ENCODE measurements around the gene NUAK2. TPM values are rescaled to one million over a fixed set of nuclear protein-coding genes. Genes with fewer than 3 reads are reported as not detected.

Gene NUAK2
- total RNA-seq, 4 donors from 2014 or later, result 22.0 to 40.0 (median 30.9) TPM

DNA sequence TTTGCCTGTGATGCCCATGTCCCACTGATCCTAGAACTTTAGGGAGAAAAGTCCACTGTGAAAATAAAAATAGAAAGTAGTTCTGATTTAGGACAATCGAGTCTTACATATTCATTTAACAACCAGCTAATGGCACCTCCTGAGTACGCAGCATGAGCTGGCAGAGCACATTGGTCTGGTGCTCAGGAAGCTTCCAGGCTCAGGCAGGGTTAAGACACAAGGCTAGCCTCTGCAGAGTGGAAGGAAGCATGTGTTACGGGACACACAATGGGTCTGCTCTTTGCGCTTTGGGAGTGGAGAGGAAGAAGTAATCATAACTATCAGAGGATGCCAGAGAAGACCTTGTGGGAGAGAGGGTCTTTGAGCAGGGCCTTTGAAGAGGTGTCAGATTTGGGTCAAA lies 39.3 kb upstream of the NUAK2 start:
- H3K27me3 ChIP-seq, result no peaks in the 10 kb centered on the region
- H3K9me3 ChIP-seq, result no peaks in the 10 kb centered on the region
- H3K4me1 ChIP-seq, result peaks cover 0 to 3% (median 0%) of the 10 kb centered on the region in 4 donors
- H3K27ac ChIP-seq, result no peak overlapping the region
- no peak for DNase-seq
- H3K4me3 ChIP-seq, result no peak overlapping the region
- no peak for TF ChIP-seq POLR2A (IDR thresholded peaks at IDR 0.05)
- no peak for TF ChIP-seq CTCF (IDR thresholded peaks at IDR 0.05)
- H3K36me3 ChIP-seq, result no peaks in the 10 kb centered on the region

- no peaks in the 10 kb centered on the region for H3K27me3 ChIP-seq
- no peak overlapping the region for H3K4me3 ChIP-seq
- H3K36me3 ChIP-seq, result no peaks in the 10 kb centered on the region
- no peak for TF ChIP-seq CTCF (IDR thresholded peaks at IDR 0.05)
- no peak for TF ChIP-seq POLR2A (IDR thresholded peaks at IDR 0.05)
- no peaks in the 10 kb centered on the region for H3K9me3 ChIP-seq
- no peak for DNase-seq
- peaks cover 0 to 7% (median 0%) of the 10 kb centered on the region in 4 donors for H3K4me1 ChIP-seq
- no peak overlapping the region for H3K27ac ChIP-seq
Observed at GRCh38 chr1:205359771-205360565, 38.4 kb upstream of the NUAK2 start.

DNA sequence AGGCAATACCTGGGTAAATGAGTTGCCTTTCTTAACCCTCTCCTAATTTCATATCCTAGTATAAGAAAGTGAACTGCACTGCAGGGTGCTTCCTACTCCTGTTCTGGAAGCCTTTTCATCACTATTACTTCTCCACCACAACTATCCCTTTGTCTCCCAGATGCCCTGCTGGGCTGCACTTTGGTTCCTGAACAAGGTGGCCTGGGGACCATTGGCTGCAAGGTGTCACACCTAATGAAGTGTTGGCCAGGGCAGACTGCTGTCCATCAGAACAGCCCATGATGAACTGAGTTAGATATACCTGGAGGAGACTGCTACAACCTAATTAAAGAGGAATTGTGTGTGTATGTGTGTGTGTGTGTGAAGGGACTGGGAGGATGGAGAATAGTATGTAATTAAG lies 37.0 kb upstream of the NUAK2 start:
- TF ChIP-seq POLR2A (IDR thresholded peaks at IDR 0.05) (no peak), CTCF (IDR thresholded peaks at IDR 0.05) (no peak)
- Histone ChIP-seq H3K4me1 (peaks cover 0 to 14% (median 0%) of the 10 kb centered on the region in 4 donors), H3K4me3 (no peak overlapping the region), H3K27ac (no peak overlapping the region), H3K36me3 (no peaks in the 10 kb centered on the region), H3K9me3 (no peaks in the 10 kb centered on the region), H3K27me3 (no peaks in the 10 kb centered on the region)
- no peak for DNase-seq

- no peak overlapping the region for H3K4me3 ChIP-seq
- TF ChIP-seq CTCF (IDR thresholded peaks at IDR 0.05), result no peak
- TF ChIP-seq POLR2A (IDR thresholded peaks at IDR 0.05), result no peak
Observed at GRCh38 chr1:205357567-205357966, 36.0 kb upstream of the NUAK2 start.

DNA sequence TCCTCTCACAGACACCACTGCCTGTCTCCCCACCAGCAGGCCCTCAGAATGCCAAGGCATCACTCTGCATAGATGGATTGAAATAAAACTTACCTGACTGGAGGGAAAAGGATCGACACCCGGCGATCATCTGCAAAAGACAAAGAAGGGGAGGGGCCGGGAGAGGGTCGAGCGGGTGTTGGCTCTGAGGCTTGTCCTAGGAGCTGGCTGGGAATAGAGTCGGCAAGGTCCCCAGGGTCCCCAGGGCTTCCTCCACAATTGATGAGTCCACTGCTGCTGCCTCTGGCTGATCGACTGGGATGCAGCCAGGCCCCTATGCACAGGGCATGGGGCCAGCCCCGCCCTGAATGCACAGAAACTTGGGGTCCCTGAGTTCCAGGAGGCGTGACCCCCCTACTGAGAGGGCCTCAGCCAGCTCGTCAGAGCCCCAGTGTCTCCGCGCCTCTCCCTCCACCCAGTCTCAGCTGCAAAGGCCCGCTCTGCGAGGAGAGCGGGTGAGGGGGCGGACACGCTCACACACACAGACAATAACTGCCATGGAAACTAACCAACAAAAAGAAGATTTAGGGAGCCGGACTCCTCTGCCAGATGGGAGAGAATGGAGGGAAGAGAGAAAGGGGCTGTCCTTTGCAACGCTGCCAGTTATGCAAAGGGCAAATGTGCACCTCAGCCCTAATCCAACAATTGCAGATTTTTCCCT lies 35.0 kb upstream of the NUAK2 start, which contains the start of gene KLHDC8A:
Gene KLHDC8A, minus strand, starts transcription at position 483 of the 700 bp plus-strand sequence. CDS start 13,318 bp downstream, outside the sequence.
- H3K4me3 ChIP-seq, result no peak within 1 kb of the TSS
- no peak for TF ChIP-seq CTCF (IDR thresholded peaks at IDR 0.05)
- TF ChIP-seq POLR2A (IDR thresholded peaks at IDR 0.05), result no peak
- H3K4me1 ChIP-seq, result peaks cover 0 to 14% (median 0%) of the 10 kb centered on the region in 4 donors
- H3K36me3 ChIP-seq, result no peaks in the 10 kb centered on the region
- no peaks in the 10 kb centered on the region for H3K9me3 ChIP-seq
- DNase-seq, result no peak
- H3K27ac ChIP-seq, result no peak within 1 kb of the TSS
- no peaks in the 10 kb centered on the region for H3K27me3 ChIP-seq

More at GRCh38 chr1:205357567-205357966, 36.0 kb upstream of the NUAK2 start:
- Histone ChIP-seq H3K36me3 (no peaks in the 10 kb centered on the region), H3K27me3 (no peaks in the 10 kb centered on the region), H3K9me3 (no peaks in the 10 kb centered on the region), H3K27ac (no peak overlapping the region), H3K4me1 (peaks cover 0 to 14% (median 0%) of the 10 kb centered on the region in 4 donors)
- DNase-seq, result no peak
